Mucosa of descending colon (tissue), 3 donors: ENCODE measurements around the gene ZNHIT1. TPM values are rescaled to one million over a fixed set of nuclear protein-coding genes. Genes with fewer than 3 reads are reported as not detected.
A peak's percentile ranks its signal among the peaks of the same experiment; 100 is the strongest.

Experiments
- ATAC-seq: fragments of 200-7000 bp; cut with Tn5 transposase; one replicate; pipeline ENCODE4 v1.9.1; 2020; ENCODE audit warnings: mild to moderate bottlenecking, moderate library complexity
- DNase-seq, 3 donors: peaks; one replicate each; pipeline ENCODE4 v3.0.0-alpha.2; 2020
- H3K36me3 ChIP-seq: fragments of 200-600 bp; one replicate; pipeline ENCODE4 v1.8.0; 2021; ENCODE audit warnings: low read depth, mild to moderate bottlenecking
- H3K4me1 ChIP-seq: fragments of 200-600 bp; one replicate; pipeline ENCODE4 v1.8.0; 2021; ENCODE audit warnings: low read depth, mild to moderate bottlenecking
- H3K4me3 ChIP-seq: fragments of 200-600 bp; one replicate; pipeline ENCODE4 v1.8.0; 2021; ENCODE audit warnings: mild to moderate bottlenecking
- H3K9me3 ChIP-seq: fragments of 200-600 bp; one replicate; pipeline ENCODE4 v1.8.0; 2021; ENCODE audit warnings: mild to moderate bottlenecking
- intact Hi-C, 2 donors: fragments of 100-400 bp; cut with DNase I in 1 of 2; cut with micrococcal nuclease in 1 of 2; formaldehyde crosslinking; loops; one replicate each; pipeline versions ENCODE4 v1.11.0 to v1.11.1; 2022; cut with DNase I, micrococcal nuclease
- total RNA-seq, 3 donors: library from RNA; stranded (reverse); fragmentation: NEBNext Ultra II Directional in 2 of 3; extraction: Animal tissue kit (Norgen Biotek cat#: 25700) in 2 of 3; gene quantifications; one replicate each; pipeline versions ENCODE4 v1.2.1 to v1.2.4, GENCODE V29; 2021 to 2023
- TF ChIP-seq, protein P1 (sequence below): fragments of 200-600 bp; IDR thresholded peaks from one replicate; pipeline ENCODE4 v1.8.0; 2022; ENCODE audit warnings: antibody characterized with exemption, mild to moderate bottlenecking
- donor health status: DM: no; HTN: no; CAD: no; lungs with moderate emphysema.
- donor health status: DM: no; HTN: no; CAD: no.
- donor health status: DM: no; HTN: yes; CAD: no.

The ZNHIT1 gene
- total RNA-seq, 3 donors from 2014 or later, result 58.7 to 97.0 (median 79.0) TPM

DNA sequence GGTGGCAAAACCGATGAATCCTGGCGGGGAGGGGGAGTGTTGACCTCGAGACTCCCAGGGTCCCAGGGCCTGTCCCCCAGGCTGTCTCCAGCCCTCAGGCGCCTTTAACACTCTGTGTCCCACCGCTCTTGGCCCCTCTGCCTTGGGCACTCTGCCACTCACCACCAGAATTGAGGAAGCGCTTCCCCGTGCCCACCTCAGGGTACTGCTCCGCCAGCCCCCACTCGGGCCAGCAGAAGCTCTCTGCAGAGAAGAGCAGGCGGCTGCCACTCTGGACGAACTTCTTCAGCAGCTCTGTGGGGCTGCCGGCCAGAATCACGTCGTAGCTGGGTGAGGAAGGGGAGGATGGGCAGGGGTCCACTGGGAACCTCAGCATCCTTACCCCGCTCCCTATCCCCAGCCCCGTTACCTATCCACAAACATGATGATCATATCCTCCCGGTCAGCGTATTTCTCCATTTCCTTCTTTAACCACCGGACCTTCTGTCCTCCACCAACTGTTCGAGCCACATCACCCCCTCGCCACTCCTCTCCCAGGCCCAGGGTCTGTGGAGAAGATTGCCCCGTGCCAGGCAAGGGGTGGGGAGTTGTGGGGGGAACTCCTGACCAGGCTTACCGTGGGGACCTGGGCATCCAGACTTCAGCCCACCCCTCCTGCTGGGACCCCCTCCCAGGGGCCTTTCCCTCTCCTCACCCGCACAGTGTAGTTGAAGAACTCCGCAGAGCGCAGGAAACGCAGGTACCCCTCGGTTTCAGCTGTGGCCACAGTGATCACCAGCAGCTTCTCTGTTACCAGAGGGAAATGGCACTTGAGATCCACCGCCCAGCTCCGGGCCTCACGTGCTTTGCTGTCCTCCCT, 1.7 kb upstream of the ZNHIT1 start:
- Histone ChIP-seq H3K36me3 (peaks cover 4% of the 10 kb centered on the region), H3K9me3 (no peaks in the 10 kb centered on the region), H3K4me3 (peak overlapping the region; percentile 54), H3K4me1 (peaks cover 25% of the 10 kb centered on the region)
- intact Hi-C loops, result no loop called here
- peak; percentile 7 for ATAC-seq
- DNase-seq, result peak in 2 of 3 donors; percentile 55 to 65
- TF ChIP-seq, protein P1, sequence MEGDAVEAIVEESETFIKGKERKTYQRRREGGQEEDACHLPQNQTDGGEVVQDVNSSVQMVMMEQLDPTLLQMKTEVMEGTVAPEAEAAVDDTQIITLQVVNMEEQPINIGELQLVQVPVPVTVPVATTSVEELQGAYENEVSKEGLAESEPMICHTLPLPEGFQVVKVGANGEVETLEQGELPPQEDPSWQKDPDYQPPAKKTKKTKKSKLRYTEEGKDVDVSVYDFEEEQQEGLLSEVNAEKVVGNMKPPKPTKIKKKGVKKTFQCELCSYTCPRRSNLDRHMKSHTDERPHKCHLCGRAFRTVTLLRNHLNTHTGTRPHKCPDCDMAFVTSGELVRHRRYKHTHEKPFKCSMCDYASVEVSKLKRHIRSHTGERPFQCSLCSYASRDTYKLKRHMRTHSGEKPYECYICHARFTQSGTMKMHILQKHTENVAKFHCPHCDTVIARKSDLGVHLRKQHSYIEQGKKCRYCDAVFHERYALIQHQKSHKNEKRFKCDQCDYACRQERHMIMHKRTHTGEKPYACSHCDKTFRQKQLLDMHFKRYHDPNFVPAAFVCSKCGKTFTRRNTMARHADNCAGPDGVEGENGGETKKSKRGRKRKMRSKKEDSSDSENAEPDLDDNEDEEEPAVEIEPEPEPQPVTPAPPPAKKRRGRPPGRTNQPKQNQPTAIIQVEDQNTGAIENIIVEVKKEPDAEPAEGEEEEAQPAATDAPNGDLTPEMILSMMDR, result no peak

DNA sequence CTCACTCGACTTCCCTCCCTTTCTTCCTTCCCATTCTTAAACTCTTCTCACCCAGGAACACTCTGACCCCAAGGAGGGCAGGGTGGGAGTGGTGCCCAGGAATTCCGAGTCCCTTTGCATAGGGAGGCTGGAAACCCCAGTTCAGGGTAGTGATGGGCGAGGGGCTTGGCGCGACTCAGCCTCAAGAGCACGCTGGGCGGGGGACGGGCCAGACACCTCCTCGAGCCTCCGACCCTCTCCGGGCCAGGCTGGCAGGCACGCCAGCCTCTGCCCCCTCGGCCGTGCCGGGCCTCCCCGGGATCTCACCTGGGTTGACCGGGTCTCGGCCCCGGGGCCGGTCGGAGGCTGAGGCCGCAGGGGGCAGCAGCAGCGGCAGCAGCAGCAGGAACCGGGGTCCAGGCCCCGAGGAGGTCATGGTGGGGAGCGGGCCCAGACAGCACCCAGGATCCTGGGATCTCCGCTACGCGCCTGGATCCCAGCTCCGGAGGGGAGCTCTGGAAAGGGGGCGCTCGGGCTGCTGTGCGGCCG, 1.0 kb upstream of the ZNHIT1 start:
- Histone ChIP-seq H3K36me3 (peaks cover 4% of the 10 kb centered on the region), H3K4me3 (peak overlapping the region; percentile 54), H3K9me3 (no peaks in the 10 kb centered on the region), H3K4me1 (peaks cover 25% of the 10 kb centered on the region)
- TF ChIP-seq, protein P1, result no peak
- intact Hi-C loops, result no loop called here
- ATAC-seq (no peak), DNase-seq (peak in 2 of 3 donors; percentile 41 to 65)

DNA sequence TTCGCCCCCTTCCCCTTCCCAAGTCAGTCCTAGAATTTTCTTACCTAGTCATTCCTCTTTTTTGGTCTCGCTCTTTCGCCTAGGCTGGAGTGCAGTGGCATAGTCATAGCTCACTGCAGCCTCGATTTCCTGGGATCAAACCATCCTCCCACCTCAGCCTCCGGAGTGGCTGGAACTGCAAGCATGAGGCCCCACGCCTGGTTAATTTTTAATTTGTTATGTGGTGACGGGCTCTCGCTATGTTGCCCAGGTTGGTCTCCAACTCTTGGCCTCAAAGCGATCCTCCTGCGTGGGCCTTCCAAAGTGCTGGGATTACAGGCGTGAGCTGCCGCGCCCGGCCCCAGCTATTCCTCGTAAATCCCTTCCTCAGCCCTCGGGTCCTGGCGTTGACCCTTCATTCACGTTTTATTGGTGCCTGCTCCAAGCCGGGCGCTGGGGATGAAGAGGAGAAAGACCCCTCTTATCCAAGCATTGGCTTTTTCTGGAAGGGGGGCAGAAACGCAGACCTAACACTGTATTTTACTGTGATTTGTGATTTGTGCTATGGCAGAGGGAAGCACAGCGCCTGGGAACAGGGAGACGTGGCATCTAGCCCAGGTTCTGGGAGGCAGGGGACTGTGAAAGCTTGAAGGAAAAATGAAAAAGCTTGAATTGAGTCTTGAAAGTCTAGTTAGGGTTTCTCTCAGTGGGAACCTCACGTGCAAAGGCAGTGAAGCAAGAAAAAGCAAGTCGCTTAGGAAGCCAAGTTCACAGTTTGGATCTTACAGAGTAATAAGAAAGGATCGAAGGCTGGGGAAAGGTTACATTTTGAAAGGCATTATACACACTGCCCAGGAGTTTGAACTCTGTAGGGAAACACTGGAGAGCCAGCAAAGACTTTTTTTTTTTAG, 516 bp downstream of the ZNHIT1 start:
- H3K9me3 ChIP-seq, result no peaks in the 10 kb centered on the region
- peaks cover 4% of the 10 kb centered on the region for H3K36me3 ChIP-seq
- DNase-seq (peak in 1 of 3 donors; percentile 58), ATAC-seq (peak; percentile 42)
- H3K4me3 ChIP-seq, result peak overlapping the region; percentile 54
- peaks cover 25% of the 10 kb centered on the region for H3K4me1 ChIP-seq
- TF ChIP-seq, protein P1, result no peak
- intact Hi-C loops, result no loop called here

DNA sequence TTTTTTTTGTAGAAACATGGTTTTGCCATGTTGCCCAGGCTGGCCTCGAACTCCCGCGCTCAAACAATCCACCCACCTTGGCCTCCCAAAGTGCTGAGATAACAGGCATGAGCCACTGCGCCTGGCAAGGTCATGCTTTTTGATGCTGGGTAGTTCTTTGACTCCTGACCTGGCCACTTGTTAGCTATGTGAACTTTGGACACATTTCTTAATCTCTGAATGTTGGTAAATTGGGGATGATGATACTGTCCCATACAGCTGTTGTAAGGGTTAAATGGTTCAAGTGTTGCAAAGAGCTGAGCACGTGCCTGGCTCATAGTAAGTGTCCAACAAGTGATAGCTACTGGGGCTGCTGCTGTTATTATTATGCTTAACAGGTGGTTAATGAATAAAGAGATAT, 2.3 kb downstream of the ZNHIT1 start:
- intact Hi-C loops, result no loop called here
- Histone ChIP-seq H3K4me1 (peaks cover 25% of the 10 kb centered on the region), H3K4me3 (no peak overlapping the region), H3K36me3 (peaks cover 4% of the 10 kb centered on the region), H3K9me3 (no peaks in the 10 kb centered on the region)
- TF ChIP-seq, protein P1, result no peak
- DNase-seq (no peak), ATAC-seq (no peak)

DNA sequence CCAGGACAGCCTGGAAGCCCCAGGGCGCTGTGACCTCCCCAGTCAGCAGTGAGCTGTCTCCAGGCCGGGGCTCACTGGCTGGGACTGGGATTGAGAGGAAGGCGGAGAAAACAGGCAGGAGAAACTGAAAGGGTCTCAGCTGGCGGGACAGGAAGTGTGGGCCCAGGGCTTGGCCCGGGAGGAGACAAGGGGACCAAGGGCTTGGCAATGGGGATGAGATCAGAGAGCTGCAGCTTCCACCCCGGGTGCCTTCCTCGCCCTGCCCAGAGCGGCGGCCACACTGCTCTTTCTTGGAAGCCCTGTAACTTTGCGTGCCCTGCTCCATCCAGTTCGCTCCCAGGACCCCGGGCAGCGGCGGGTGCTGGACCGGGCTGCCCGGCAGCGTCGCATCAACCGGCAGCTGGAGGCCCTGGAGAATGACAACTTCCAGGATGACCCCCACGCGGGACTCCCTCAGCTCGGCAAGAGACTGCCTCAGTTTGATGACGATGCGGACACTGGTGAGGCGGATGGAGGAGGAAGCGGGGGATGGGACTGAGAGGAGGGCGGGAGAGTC, 4.4 kb downstream of the ZNHIT1 start:
- Histone ChIP-seq H3K4me3 (no peak overlapping the region), H3K4me1 (peaks cover 18% of the 10 kb centered on the region), H3K36me3 (peaks cover 4% of the 10 kb centered on the region), H3K9me3 (no peaks in the 10 kb centered on the region)
- TF ChIP-seq, protein P1, result no peak
- no peak for ATAC-seq
- intact Hi-C loops, result no loop called here
- no peak for DNase-seq
